GM18520 (cell line): ENCODE measurements around the gene CAMSAP1.
"Not testable (repeated sequence)": the region's sequence is repeated elsewhere in the genome, so short reads cannot be mapped to it uniquely, and the experiment has no call there.

Experiments used
- ATAC-seq: cut with Tn5 transposase; IDR thresholded peaks from one replicate; pipeline ENCODE4 v1.9.1; 2021; ENCODE audit not compliant: unreplicated experiment

CAMSAP1 gene

GRCh38 chr9:135907431-135908092, at the start of gene CAMSAP1:
Gene CAMSAP1, minus strand, starts transcription at chr9:135907546. Its CDS starts 387 bp downstream, at chr9:135907159.
- ATAC-seq: peak; percentile 49

- no peak for ATAC-seq
Measured at GRCh38 chr9:135956802-135957174, 49.4 kb upstream of the CAMSAP1 start.

GRCh38 chr9:135955934-135956801, 48.8 kb upstream of the CAMSAP1 start:
- ATAC-seq: no peak

GRCh38 chr9:135952664-135953206, 45.4 kb upstream of the CAMSAP1 start:
- no peak for ATAC-seq

GRCh38 chr9:135951889-135952663, 44.7 kb upstream of the CAMSAP1 start:
- ATAC-seq: no peak

- not testable (repeated sequence) for ATAC-seq
Measured at GRCh38 chr9:135951310-135951709, 44.0 kb upstream of the CAMSAP1 start.

- not testable (repeated sequence) for ATAC-seq
Measured at GRCh38 chr9:135950841-135951240, 43.5 kb upstream of the CAMSAP1 start.

GRCh38 chr9:135950135-135950682, 42.9 kb upstream of the CAMSAP1 start:
- no peak for ATAC-seq

GRCh38 chr9:135949501-135950134, 42.3 kb upstream of the CAMSAP1 start:
- ATAC-seq: no peak

- ATAC-seq: no peak
Measured at GRCh38 chr9:135948968-135949367, 41.6 kb upstream of the CAMSAP1 start.

GRCh38 chr9:135948446-135948845, 41.1 kb upstream of the CAMSAP1 start:
- ATAC-seq: no peak

- ATAC-seq: no peak
Measured at GRCh38 chr9:135947582-135947981, 40.2 kb upstream of the CAMSAP1 start.

GRCh38 chr9:135947105-135947504, 39.8 kb upstream of the CAMSAP1 start:
- ATAC-seq: not testable (repeated sequence)

GRCh38 chr9:135946392-135946994, 39.1 kb upstream of the CAMSAP1 start:
- ATAC-seq: no peak

GRCh38 chr9:135945969-135946368, 38.6 kb upstream of the CAMSAP1 start:
- ATAC-seq: no peak

- ATAC-seq: no peak
Measured at GRCh38 chr9:135944444-135945252, 37.3 kb upstream of the CAMSAP1 start.

- ATAC-seq: not testable (repeated sequence)
Measured at GRCh38 chr9:135943604-135944003, 36.3 kb upstream of the CAMSAP1 start.

GRCh38 chr9:135941288-135941995, 34.1 kb upstream of the CAMSAP1 start:
- ATAC-seq: no peak
